ENCODE results near the gene FBLN2. TPM values are rescaled to one million over a fixed set of nuclear protein-coding genes. Genes with fewer than 3 reads are reported as not detected.

FBLN2 gene
- polyA plus RNA-seq, 3 donors, result 0.08 TPM; not detected in 2

GRCh38 chr3:13610006-13610570, 61.2 kb downstream of the FBLN2 start:
- 93% methylated on average over 7 of the region's 7 CpGs for WGBS (ENCODE audit: insufficient coverage)
- Mint-ChIP-seq H3K36me3 (no peaks in the 10 kb centered on the region), H3K4me1 (no peaks in the 10 kb centered on the region), H3K27ac (no peak overlapping the region), H3K27me3 (ENCODE audit: low read depth in 3 of 3) (peaks cover 0 to 6% (median 4%) of the 10 kb centered on the region in 3 donors), H3K4me3 (no peak overlapping the region), H3K9me3 (peaks cover 0 to 2% (median 1%) of the 10 kb centered on the region in 7 donors)
- H3K79me2 ChIP-seq (ENCODE audit: insufficient read depth, low read length), result no peaks in the 10 kb centered on the region
- intact Hi-C loops (cut with micrococcal nuclease), result no loop called here
- no peak overlapping the region for H3K9ac ChIP-seq (ENCODE audit: insufficient read depth, low read length, poor library complexity, severe bottlenecking)
- H3K4me3 ChIP-seq (replicated peaks in 1 of 3; ENCODE audit: low read depth in 2 of 3, low read length in 3 of 3), result no peak overlapping the region
- H2AFZ ChIP-seq (ENCODE audit: insufficient read depth, low read depth, low read length, poor library complexity, severe bottlenecking), result no peak overlapping the region
- H3K27me3 ChIP-seq (ENCODE audit: control insufficient read depth in 2 of 2, insufficient read depth in 2 of 2, low read length in 2 of 2), result no peaks in the 10 kb centered on the region
- H3K9me3 ChIP-seq (replicated peaks in 1 of 2; ENCODE audit: control insufficient read depth in 1 of 2, insufficient read depth in 1 of 2, low read length in 2 of 2), result no peaks in the 10 kb centered on the region
- TF ChIP-seq CTCF (IDR thresholded peaks at IDR 0.05), result no peak
- H3K27ac ChIP-seq (ENCODE audit: low read depth in 1 of 2, low read length in 2 of 2), result no peak overlapping the region
- H3K4me2 ChIP-seq (replicated peaks; ENCODE audit: extremely low read depth, low read length, poor library complexity, severe bottlenecking), result no peak overlapping the region
- no peaks in the 10 kb centered on the region for H4K20me1 ChIP-seq (ENCODE audit: insufficient read depth, low read length)
- no peak for DNase-seq
- no peaks in the 10 kb centered on the region for H3K36me3 ChIP-seq (replicated peaks in 1 of 2; ENCODE audit: control insufficient read depth in 1 of 2, insufficient read depth in 2 of 2, low read length in 2 of 2)
- H3K4me1 ChIP-seq (ENCODE audit: control insufficient read depth in 1 of 2, insufficient read depth in 2 of 2, low read length in 2 of 2), result no peaks in the 10 kb centered on the region

- Mint-ChIP-seq H3K36me3 (no peaks in the 10 kb centered on the region), H3K4me3 (no peak overlapping the region), H3K27me3 (ENCODE audit: low read depth in 3 of 3) (peaks cover 0 to 6% (median 4%) of the 10 kb centered on the region in 3 donors), H3K27ac (no peak overlapping the region), H3K4me1 (no peaks in the 10 kb centered on the region), H3K9me3 (peaks cover 0 to 4% (median 2%) of the 10 kb centered on the region in 7 donors)
- intact Hi-C loops (cut with micrococcal nuclease), result no loop called here
- no peaks in the 10 kb centered on the region for H3K36me3 ChIP-seq (replicated peaks in 1 of 2; ENCODE audit: control insufficient read depth in 1 of 2, insufficient read depth in 2 of 2, low read length in 2 of 2)
- no peaks in the 10 kb centered on the region for H3K27me3 ChIP-seq (ENCODE audit: control insufficient read depth in 2 of 2, insufficient read depth in 2 of 2, low read length in 2 of 2)
- no peaks in the 10 kb centered on the region for H4K20me1 ChIP-seq (ENCODE audit: insufficient read depth, low read length)
- H3K4me2 ChIP-seq (replicated peaks; ENCODE audit: extremely low read depth, low read length, poor library complexity, severe bottlenecking), result no peak overlapping the region
- no peak overlapping the region for H3K27ac ChIP-seq (ENCODE audit: low read depth in 1 of 2, low read length in 2 of 2)
- TF ChIP-seq CTCF (IDR thresholded peaks at IDR 0.05), result no peak
- 100% methylated on average over 5 of the region's 6 CpGs for WGBS (ENCODE audit: insufficient coverage)
- DNase-seq, result no peak
- no peaks in the 10 kb centered on the region for H3K4me1 ChIP-seq (ENCODE audit: control insufficient read depth in 1 of 2, insufficient read depth in 2 of 2, low read length in 2 of 2)
- H3K9me3 ChIP-seq (replicated peaks in 1 of 2; ENCODE audit: control insufficient read depth in 1 of 2, insufficient read depth in 1 of 2, low read length in 2 of 2), result no peaks in the 10 kb centered on the region
- no peaks in the 10 kb centered on the region for H3K79me2 ChIP-seq (ENCODE audit: insufficient read depth, low read length)
- H3K4me3 ChIP-seq (replicated peaks in 1 of 3; ENCODE audit: low read depth in 2 of 3, low read length in 3 of 3), result no peak overlapping the region
- no peak overlapping the region for H2AFZ ChIP-seq (ENCODE audit: insufficient read depth, low read depth, low read length, poor library complexity, severe bottlenecking)
- H3K9ac ChIP-seq (ENCODE audit: insufficient read depth, low read length, poor library complexity, severe bottlenecking), result no peak overlapping the region
These were observed 62.3 kb downstream of the FBLN2 start for GRCh38 chr3:13611221-13611620.

All from CD14-positive monocyte (primary cell).